Measurements from ENCODE around the gene STAMBP.

DNA sequence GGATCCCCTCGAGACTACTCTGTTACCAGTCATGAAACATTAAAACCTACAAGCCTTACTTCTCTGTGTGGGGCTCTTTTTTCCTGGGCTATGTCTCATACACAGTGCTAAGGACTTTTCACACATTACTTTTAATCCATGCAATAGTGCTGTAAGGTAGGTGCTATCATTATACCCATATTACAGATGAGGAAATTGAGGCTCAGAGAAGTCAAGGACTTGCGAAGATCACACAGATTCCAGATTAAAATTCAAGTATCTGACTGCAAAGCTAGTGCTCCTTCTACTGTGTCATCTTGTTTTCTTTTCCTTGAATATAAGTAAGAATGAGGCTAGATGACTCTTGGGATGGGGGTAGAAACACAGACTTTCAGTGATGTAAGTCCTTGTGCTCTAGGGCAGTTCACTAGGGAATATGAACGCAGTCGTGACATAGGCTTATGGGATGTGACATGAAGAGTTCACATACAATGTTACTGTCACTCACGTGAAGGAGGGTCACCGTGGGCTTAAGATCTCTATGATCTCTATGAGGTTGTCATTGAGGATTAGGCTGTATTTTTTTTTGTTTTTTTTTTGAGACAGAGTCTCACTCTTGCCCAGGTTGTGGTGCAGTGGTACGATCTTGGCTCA lies 91.0 kb downstream of the STAMBP start:
- no peak for TF ChIP-seq EZH2 (IDR thresholded peaks at IDR 0.05; ENCODE audit: low read length, unreplicated experiment)
- TF ChIP-seq CTCF (conservative IDR thresholded peaks at IDR 0.05; ENCODE audit: low read depth, low read length), result no peak
- TF ChIP-seq EZH2phosphoT487 (IDR thresholded peaks at IDR 0.05; ENCODE audit: borderline replicate concordance, low read length), result no peak

Measured in PC-3 (cell line).